PC-3 (cell line): Measurements from ENCODE around the gene ARHGAP22. TPM values are rescaled to one million over a fixed set of nuclear protein-coding genes. Genes with fewer than 3 reads are reported as not detected.

Experiments
- ATAC-seq: fragments of 200-7000 bp; cut with Tn5 transposase; 2 replicates; pipeline ENCODE4 v1.9.1; 2020; ENCODE audit warnings: mild to moderate bottlenecking, moderate library complexity
- BruUV-seq: library from RNA; stranded (reverse); fragments of 400-500 nt; replicated peaks from 2 replicates; lab custom pipeline; 2021; lab: Mats Ljungman, UMichigan
- CTCF ChIA-PET: fragments of 300-600 bp; sonication (Branson Sonifier 250); formaldehyde crosslinking; loops from one replicate; lab custom pipeline; 2022; ENCODE audit warnings: antibody characterized with exemption; lab: Charles Lee
- POLR2A ChIA-PET: fragments of 300-600 bp; sonication (Branson Sonifier 250); formaldehyde crosslinking; loops from one replicate; lab custom pipeline; 2022; ENCODE audit warnings: antibody characterized with exemption; ENCODE audit not compliant: unreplicated experiment; lab: Charles Lee
- DNase-seq: peaks from one replicate; pipeline ENCODE4 v3.0.0-alpha.2; 2015
- H2AFZ ChIP-seq: fragments of 300-600 bp; sonication (generic); 2 replicates; pipeline ENCODE4 v1.6.0; 2016; ENCODE audit warnings: antibody characterized with exemption, low read length
- H3F3A ChIP-seq: fragments of 300-600 bp; sonication (generic); one replicate; pipeline ENCODE4 v1.6.0; 2017; ENCODE audit warnings: antibody characterized with exemption, low read length, control low read depth, mild to moderate bottlenecking; ENCODE audit not compliant: unreplicated experiment
- H3K27ac ChIP-seq: fragments of 300-600 bp; sonication (generic); 2 replicates; pipeline ENCODE4 v1.5.1; 2016; ENCODE audit warnings: mild to moderate bottlenecking, low read length
- H3K27me3 ChIP-seq: fragments of 300-600 bp; sonication (generic); 2 replicates; pipeline ENCODE4 v1.6.1; 2016; ENCODE audit warnings: low read length, mixed read lengths
- H3K36me3 ChIP-seq: fragments of 300-600 bp; sonication (generic); 2 replicates; pipeline ENCODE4 v1.6.1; 2016; ENCODE audit warnings: low read depth, mixed run types, low read length, mixed read lengths
- H3K4me1 ChIP-seq: fragments of 300-600 bp; sonication (generic); 2 replicates; pipeline ENCODE4 v1.5.1; 2016; ENCODE audit warnings: low read length; ENCODE audit not compliant: insufficient read depth
- H3K4me2 ChIP-seq: fragments of 300-600 bp; sonication (generic); 2 replicates; pipeline ENCODE4 v1.6.0; 2016; ENCODE audit warnings: low read length
- H3K4me3 ChIP-seq: fragments of 300-600 bp; sonication (generic); 2 replicates; pipeline ENCODE4 v1.5.1; 2016; ENCODE audit warnings: mild to moderate bottlenecking, low read length, mixed read lengths
- H3K79me2 ChIP-seq: fragments of 300-600 bp; sonication (generic); 2 replicates; pipeline ENCODE4 v1.6.1; 2017; ENCODE audit warnings: low read length, mixed read lengths
- H3K9ac ChIP-seq: fragments of 300-600 bp; sonication (generic); 2 replicates; pipeline ENCODE4 v1.6.0; 2016; ENCODE audit warnings: mild to moderate bottlenecking, low read length
- H3K9me2 ChIP-seq: fragments of 300-600 bp; sonication (generic); replicated peaks from 2 replicates; pipeline ENCODE4 v1.6.1; 2016; ENCODE audit warnings: mixed run types, low read length, mixed read lengths
- H3K9me3 ChIP-seq: fragments of 300-600 bp; sonication (generic); 2 replicates; pipeline ENCODE4 v1.6.1; 2016; ENCODE audit warnings: low read length, mixed read lengths
- H4K20me1 ChIP-seq: fragments of 300-600 bp; sonication (generic); 2 replicates; pipeline ENCODE4 v1.6.1; 2016; ENCODE audit warnings: low read length, mixed read lengths
- EZH2 ChIP-seq: fragments of 300-600 bp; sonication (generic); IDR thresholded peaks from one replicate; pipeline ENCODE4 v1.6.1; 2017; ENCODE audit warnings: antibody characterized with exemption, mild to moderate bottlenecking, low read length; ENCODE audit not compliant: unreplicated experiment
- EZH2phosphoT487 ChIP-seq: fragments of 300-600 bp; sonication (generic); IDR thresholded peaks from 2 replicates; pipeline ENCODE4 v1.6.1; 2018; ENCODE audit warnings: mild to moderate bottlenecking, antibody characterized with exemption, low read length, borderline replicate concordance
- intact Hi-C: fragments of 100-400 bp; cut with micrococcal nuclease; formaldehyde crosslinking; loops from 2 replicates; pipeline ENCODE4 v1.9.0; 2023
- total RNA-seq: library from RNA; depleted of rRNA; stranded (reverse); fragments of >200 nt; gene quantifications from 2 replicates; pipeline ENCODE4 v1.2.3, GENCODE V29; 2014
- TF ChIP-seq, protein P1 (sequence below): fragments of 300-600 bp; sonication (generic); conservative IDR thresholded peaks from 2 replicates; pipeline ENCODE4 v1.5.1; 2017; ENCODE audit warnings: antibody characterized with exemption, low read depth, mild to moderate bottlenecking, low read length

Gene ARHGAP22
- total RNA-seq, 1 experiment from 2014 or later: 12.2 TPM

- Histone ChIP-seq H3K4me2 (no peak overlapping the region), H3K36me3 (no peaks in the 10 kb centered on the region), H3K4me1 (no peaks in the 10 kb centered on the region), H3K9me2 (no peaks in the 10 kb centered on the region), H3K27me3 (no peaks in the 10 kb centered on the region), H3K79me2 (no peaks in the 10 kb centered on the region), H2AFZ (no peak overlapping the region), H3K9ac (no peak overlapping the region), H4K20me1 (no peaks in the 10 kb centered on the region), H3K27ac (no peak overlapping the region), H3F3A (no peaks in the 10 kb centered on the region), H3K9me3 (no peaks in the 10 kb centered on the region), H3K4me3 (no peak overlapping the region)
- intact Hi-C loops: no loop called here
- no TSS peak for BruUV-seq
- ChIA-PET POLR2A (no interaction called here), CTCF (no interaction called here)
- DNase-seq: no peak
- no peak for ATAC-seq
- TF ChIP-seq EZH2: no peak
- no peak for TF ChIP-seq EZH2phosphoT487
- TF ChIP-seq, protein P1, sequence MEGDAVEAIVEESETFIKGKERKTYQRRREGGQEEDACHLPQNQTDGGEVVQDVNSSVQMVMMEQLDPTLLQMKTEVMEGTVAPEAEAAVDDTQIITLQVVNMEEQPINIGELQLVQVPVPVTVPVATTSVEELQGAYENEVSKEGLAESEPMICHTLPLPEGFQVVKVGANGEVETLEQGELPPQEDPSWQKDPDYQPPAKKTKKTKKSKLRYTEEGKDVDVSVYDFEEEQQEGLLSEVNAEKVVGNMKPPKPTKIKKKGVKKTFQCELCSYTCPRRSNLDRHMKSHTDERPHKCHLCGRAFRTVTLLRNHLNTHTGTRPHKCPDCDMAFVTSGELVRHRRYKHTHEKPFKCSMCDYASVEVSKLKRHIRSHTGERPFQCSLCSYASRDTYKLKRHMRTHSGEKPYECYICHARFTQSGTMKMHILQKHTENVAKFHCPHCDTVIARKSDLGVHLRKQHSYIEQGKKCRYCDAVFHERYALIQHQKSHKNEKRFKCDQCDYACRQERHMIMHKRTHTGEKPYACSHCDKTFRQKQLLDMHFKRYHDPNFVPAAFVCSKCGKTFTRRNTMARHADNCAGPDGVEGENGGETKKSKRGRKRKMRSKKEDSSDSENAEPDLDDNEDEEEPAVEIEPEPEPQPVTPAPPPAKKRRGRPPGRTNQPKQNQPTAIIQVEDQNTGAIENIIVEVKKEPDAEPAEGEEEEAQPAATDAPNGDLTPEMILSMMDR: no peak
Measured at GRCh38 chr10:48459270-48460150, 145.4 kb downstream of the ARHGAP22 start.

GRCh38 chr10:48458662-48459048, 146.2 kb downstream of the ARHGAP22 start:
- Histone ChIP-seq H3K79me2 (no peaks in the 10 kb centered on the region), H3K9me2 (no peaks in the 10 kb centered on the region), H3F3A (no peaks in the 10 kb centered on the region), H3K36me3 (no peaks in the 10 kb centered on the region), H4K20me1 (no peaks in the 10 kb centered on the region), H3K4me2 (no peak overlapping the region), H3K9ac (no peak overlapping the region), H3K27me3 (no peaks in the 10 kb centered on the region), H3K27ac (no peak overlapping the region), H3K4me1 (no peaks in the 10 kb centered on the region), H3K4me3 (no peak overlapping the region), H2AFZ (no peak overlapping the region), H3K9me3 (no peaks in the 10 kb centered on the region)
- intact Hi-C loops: no loop called here
- no peak for DNase-seq
- CTCF ChIA-PET: no interaction called here
- BruUV-seq: no TSS peak
- no peak for ATAC-seq
- POLR2A ChIA-PET: no interaction called here
- TF ChIP-seq EZH2: no peak
- no peak for TF ChIP-seq EZH2phosphoT487
- TF ChIP-seq, protein P1: no peak

DNA sequence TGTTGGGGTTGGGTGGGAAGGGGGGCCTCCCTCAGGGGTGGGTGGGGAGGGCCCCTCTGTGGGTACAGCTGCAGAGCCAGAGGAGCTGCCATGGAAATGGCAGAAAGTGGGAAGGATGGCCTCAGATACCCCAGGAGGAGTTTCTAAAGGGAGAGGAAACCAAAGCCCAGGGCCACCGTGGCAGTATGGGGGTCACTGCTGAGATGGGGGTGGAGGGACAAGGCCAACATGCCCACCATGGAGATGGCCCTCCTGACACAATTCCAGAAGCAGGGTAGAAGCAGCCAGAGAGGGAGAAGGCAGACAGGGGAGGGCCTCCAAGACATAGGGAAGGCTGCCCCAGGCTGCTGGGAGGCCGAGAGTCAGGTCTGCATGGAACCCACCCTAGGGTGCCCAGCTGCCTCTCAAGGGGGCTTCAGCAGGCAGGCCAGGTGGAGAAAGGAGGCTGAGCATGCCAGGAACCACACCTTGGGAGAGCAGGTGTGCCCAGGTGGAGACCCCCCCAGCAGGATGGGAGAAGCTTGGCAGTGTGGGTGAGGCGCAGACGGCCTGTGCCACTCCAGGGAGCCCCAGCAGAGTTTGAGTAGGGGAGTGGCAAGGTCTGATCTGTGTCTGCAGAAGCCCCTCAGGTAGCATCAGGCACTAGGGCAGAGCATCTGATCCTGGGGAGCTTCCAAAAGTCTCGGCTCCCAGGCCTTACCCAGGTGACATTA, 146.8 kb downstream of the ARHGAP22 start:
- H3K27me3 ChIP-seq: no peaks in the 10 kb centered on the region
- ChIA-PET CTCF (no interaction called here), POLR2A (no interaction called here)
- intact Hi-C loops: no loop called here
- ATAC-seq: no peak
- no peaks in the 10 kb centered on the region for H3K79me2 ChIP-seq
- DNase-seq: no peak
- no peaks in the 10 kb centered on the region for H3K9me3 ChIP-seq
- no peak overlapping the region for H2AFZ ChIP-seq
- no peak overlapping the region for H3K9ac ChIP-seq
- H3K4me2 ChIP-seq: no peak overlapping the region
- no peak overlapping the region for H3K27ac ChIP-seq
- H3K9me2 ChIP-seq: no peaks in the 10 kb centered on the region
- no peaks in the 10 kb centered on the region for H3K36me3 ChIP-seq
- no peaks in the 10 kb centered on the region for H4K20me1 ChIP-seq
- no peak for TF ChIP-seq EZH2
- TF ChIP-seq EZH2phosphoT487: no peak
- TF ChIP-seq, protein P1: no peak
- H3F3A ChIP-seq: no peaks in the 10 kb centered on the region
- no peak overlapping the region for H3K4me3 ChIP-seq
- no peaks in the 10 kb centered on the region for H3K4me1 ChIP-seq
- no TSS peak for BruUV-seq
